Measurements from ENCODE around the gene ASB3.

ASB3 gene

DNA sequence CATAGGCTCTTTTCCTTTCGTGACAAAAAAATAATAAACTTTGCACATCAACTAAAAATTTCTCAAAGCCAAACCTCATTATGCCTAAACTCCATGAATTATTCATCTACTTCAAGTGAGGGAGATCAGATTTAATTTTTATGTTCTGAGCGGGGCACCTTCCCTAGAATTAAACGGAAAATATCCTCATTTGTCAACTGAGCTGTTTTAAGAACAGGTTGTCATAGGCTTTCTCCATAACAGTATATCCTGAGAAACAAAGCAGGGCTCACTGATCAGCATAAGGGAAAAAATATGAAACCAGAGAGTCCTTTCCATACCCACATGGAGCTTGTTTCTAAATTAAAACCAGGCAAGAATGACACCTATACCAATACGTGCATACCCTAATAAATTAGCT is 150.6 kb downstream of the ASB3 start:
- DNase-seq (ENCODE audit: low read depth): no peak
- TF ChIP-seq CTCF (IDR thresholded peaks at IDR 0.05; ENCODE audit: low read depth, low read length, missing control alignments): no peak
- H3K4me3 ChIP-seq (ENCODE audit: low read depth, low read length): no peak overlapping the region

- H3K4me3 ChIP-seq (ENCODE audit: low read depth, low read length): no peak overlapping the region
These were observed 151.1 kb downstream of the ASB3 start for GRCh38 chr2:53635694-53636093.

DNA sequence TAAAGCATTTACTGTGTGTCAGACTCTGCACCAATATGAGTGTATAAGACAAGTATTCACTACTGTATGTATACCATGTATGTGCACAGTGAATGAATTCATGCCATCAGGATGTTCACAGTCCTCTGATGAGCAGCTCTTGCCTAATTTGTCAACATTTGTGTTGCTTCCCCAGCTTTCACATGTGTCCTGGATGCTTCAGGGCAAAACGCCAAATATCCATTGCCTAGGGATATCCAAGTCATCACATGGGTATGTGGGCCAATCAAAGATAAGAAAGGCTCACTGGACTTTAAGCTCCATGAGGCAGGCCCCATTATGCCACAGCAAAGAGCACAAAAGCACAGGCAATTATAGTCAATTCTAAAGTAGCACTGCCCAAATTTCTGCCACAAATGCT is 153.3 kb downstream of the ASB3 start:
- no peak for DNase-seq (ENCODE audit: low read depth)
- no peak overlapping the region for H3K4me3 ChIP-seq (ENCODE audit: low read depth, low read length)
- no peak for TF ChIP-seq CTCF (IDR thresholded peaks at IDR 0.05; ENCODE audit: low read depth, low read length, missing control alignments)

More at GRCh38 chr2:53635694-53636093, 151.1 kb downstream of the ASB3 start:
- no peak for DNase-seq (ENCODE audit: low read depth)
- no peak for TF ChIP-seq CTCF (IDR thresholded peaks at IDR 0.05; ENCODE audit: low read depth, low read length, missing control alignments)

DNA sequence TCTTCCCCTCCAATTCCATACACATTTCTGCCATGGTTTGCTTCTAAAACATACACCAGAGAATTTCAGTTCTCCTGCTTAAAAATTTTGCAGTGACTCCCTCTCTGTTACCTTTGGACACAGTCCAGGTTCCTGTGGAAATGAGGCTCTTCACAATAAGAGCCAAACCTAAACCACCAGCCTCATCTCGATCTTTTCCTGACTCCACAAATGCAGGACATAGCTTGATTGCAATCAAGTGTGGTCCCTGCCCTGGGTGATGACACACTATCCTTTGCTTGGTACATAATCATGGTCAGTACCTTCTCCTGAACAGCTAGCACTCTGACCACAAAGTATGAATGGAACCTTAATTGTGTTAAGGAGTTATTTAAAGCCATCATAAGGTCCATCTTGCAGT is 154.0 kb downstream of the ASB3 start:
- no peak for DNase-seq (ENCODE audit: low read depth)
- H3K4me3 ChIP-seq (ENCODE audit: low read depth, low read length): no peak overlapping the region
- TF ChIP-seq CTCF (IDR thresholded peaks at IDR 0.05; ENCODE audit: low read depth, low read length, missing control alignments): no peak

GRCh38 chr2:53632126-53632460 is 154.7 kb downstream of the ASB3 start:
- TF ChIP-seq CTCF (IDR thresholded peaks at IDR 0.05; ENCODE audit: low read depth, low read length, missing control alignments): no peak
- DNase-seq (ENCODE audit: low read depth): no peak
- H3K4me3 ChIP-seq (ENCODE audit: low read depth, low read length): no peak overlapping the region

- no peak for TF ChIP-seq CTCF (IDR thresholded peaks at IDR 0.05; ENCODE audit: low read depth, low read length, missing control alignments)
- no peak for DNase-seq (ENCODE audit: low read depth)
- H3K4me3 ChIP-seq (ENCODE audit: low read depth, low read length): no peak overlapping the region
These were observed 155.2 kb downstream of the ASB3 start for GRCh38 chr2:53631313-53632125.

DNA sequence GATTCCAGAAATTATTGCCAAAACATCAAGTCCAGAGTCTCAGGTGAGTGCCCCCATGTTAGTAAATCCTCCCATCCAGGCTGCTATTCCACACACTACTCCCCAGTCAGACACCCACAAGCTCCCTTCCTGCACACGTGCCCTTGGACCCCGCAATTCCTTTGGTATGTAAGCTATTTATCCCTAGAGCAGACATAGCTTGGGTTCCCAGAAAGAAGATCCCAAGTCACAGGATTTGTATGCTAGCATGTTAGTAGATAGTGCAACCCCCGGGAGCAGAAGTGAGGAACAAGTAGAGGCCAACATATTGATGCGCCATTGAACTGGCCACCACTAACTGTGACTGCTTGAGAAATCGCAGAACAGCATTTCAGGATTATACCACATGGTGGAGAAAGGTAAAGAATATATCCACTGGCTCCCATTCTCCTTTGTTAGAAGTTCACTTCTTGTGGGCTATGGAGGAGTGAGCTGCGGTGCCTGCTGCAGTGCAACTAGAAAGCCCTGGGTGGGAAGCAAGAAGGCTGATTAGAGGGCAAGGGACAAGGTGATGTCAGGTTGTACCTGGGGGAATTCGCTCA is 156.6 kb downstream of the ASB3 start:
- TF ChIP-seq CTCF (IDR thresholded peaks at IDR 0.05; ENCODE audit: low read depth, low read length, missing control alignments): no peak
- DNase-seq (ENCODE audit: low read depth): no peak
- no peak overlapping the region for H3K4me3 ChIP-seq (ENCODE audit: low read depth, low read length)

Measured in GM12864 (cell line).